HEK293 (cell line): ENCODE data around the gene PNISR.

Source experiments
- GFI1B ChIP-seq: fragments of 450-650 bp; formaldehyde crosslinking; IDR thresholded peaks from 2 replicates; pipeline ENCODE4 v1.5.1; 2016; ENCODE audit warnings: missing biosample characterization, missing genetic modification characterization
- HIC1 ChIP-seq: fragments of 450-650 bp; formaldehyde crosslinking; IDR thresholded peaks from 2 replicates; pipeline ENCODE4 v1.5.1; 2016; ENCODE audit warnings: missing biosample characterization, missing genetic modification characterization
- HOXC10 ChIP-seq: sonication (generic); formaldehyde crosslinking; IDR thresholded peaks from 2 replicates; pipeline ENCODE4 v1.8.1; 2023; ENCODE audit warnings: mild to moderate bottlenecking, missing genetic modification reagents
- KLF16 ChIP-seq: fragments of 450-650 bp; formaldehyde crosslinking; IDR thresholded peaks from 2 replicates; pipeline ENCODE4 v1.5.1; 2017; ENCODE audit warnings: missing biosample characterization, missing genetic modification characterization
- OVOL3 ChIP-seq: fragments of 450-650 bp; formaldehyde crosslinking; IDR thresholded peaks from 2 replicates; pipeline ENCODE4 v1.5.1; 2016; ENCODE audit warnings: missing biosample characterization, missing genetic modification characterization
- REPIN1 ChIP-seq: fragments of 450-650 bp; formaldehyde crosslinking; IDR thresholded peaks from 2 replicates; pipeline ENCODE4 v1.5.1; 2017; ENCODE audit warnings: missing biosample characterization, missing genetic modification characterization, low read depth
- YY1 ChIP-seq: fragments of 450-650 bp; formaldehyde crosslinking; IDR thresholded peaks from 2 replicates; pipeline ENCODE4 v1.5.1; 2018; ENCODE audit warnings: missing biosample characterization, missing genetic modification characterization
- ZBTB48 ChIP-seq: fragments of 450-650 bp; formaldehyde crosslinking; IDR thresholded peaks from 2 replicates; pipeline ENCODE4 v1.5.1; 2016; ENCODE audit warnings: missing biosample characterization, missing genetic modification characterization
- ZEB2 ChIP-seq: fragments of 450-650 bp; formaldehyde crosslinking; IDR thresholded peaks from 2 replicates; pipeline ENCODE4 v1.5.1; 2016; ENCODE audit warnings: missing biosample characterization, missing genetic modification characterization
- ZFHX2 ChIP-seq: fragments of 450-650 bp; formaldehyde crosslinking; conservative IDR thresholded peaks from 2 replicates; pipeline ENCODE4 v1.5.1; 2016; ENCODE audit warnings: missing biosample characterization, missing genetic modification characterization
- ZNF114 ChIP-seq: fragments of 450-650 bp; formaldehyde crosslinking; IDR thresholded peaks from 2 replicates; pipeline ENCODE4 v1.5.0; 2017; ENCODE audit warnings: missing biosample characterization, missing genetic modification characterization
- ZNF274 ChIP-seq, 2 experiments: fragments of 200-500 bp in 1 of 2; fragments of 450-650 bp in 1 of 2; sonication (Bioruptor generic) in 1 of 2; formaldehyde crosslinking in 1 of 2; IDR thresholded peaks; 2 replicates each; pipeline versions ENCODE4 v1.5.1 to v1.6.1; 2014 to 2016; ENCODE audit warnings: borderline replicate concordance in 1 of 2, inconsistent platforms in 1 of 2, low read length in 1 of 2, missing biosample characterization in 1 of 2, missing genetic modification characterization in 1 of 2
- ZNF302 ChIP-seq: fragments of 450-650 bp; formaldehyde crosslinking; IDR thresholded peaks from 2 replicates; pipeline ENCODE4 v1.5.1; 2016; ENCODE audit warnings: missing biosample characterization, missing genetic modification characterization, low read depth
- ZNF416 ChIP-seq: fragments of 450-650 bp; formaldehyde crosslinking; IDR thresholded peaks from 2 replicates; pipeline ENCODE4 v1.5.1; 2016; ENCODE audit warnings: missing biosample characterization, missing genetic modification characterization
- ZNF555 ChIP-seq: fragments of 450-650 bp; formaldehyde crosslinking; conservative IDR thresholded peaks from 2 replicates; pipeline ENCODE4 v1.5.1; 2017; ENCODE audit warnings: missing biosample characterization, mild to moderate bottlenecking, missing genetic modification characterization, inconsistent platforms
- ZNF560 ChIP-seq: fragments of 450-650 bp; formaldehyde crosslinking; IDR thresholded peaks from 2 replicates; pipeline ENCODE4 v1.5.1; 2017; ENCODE audit warnings: missing biosample characterization, missing genetic modification characterization, borderline replicate concordance
- ZNF580 ChIP-seq: fragments of 450-650 bp; formaldehyde crosslinking; IDR thresholded peaks from 2 replicates; pipeline ENCODE4 v1.5.1; 2016; ENCODE audit warnings: missing biosample characterization, missing genetic modification characterization
- ZNF658 ChIP-seq: fragments of 450-650 bp; formaldehyde crosslinking; IDR thresholded peaks from 2 replicates; pipeline ENCODE4; 2016; ENCODE audit warnings: missing biosample characterization, missing genetic modification characterization
- ZNF664 ChIP-seq: fragments of 450-650 bp; formaldehyde crosslinking; IDR thresholded peaks from 2 replicates; pipeline ENCODE4 v1.5.1; 2016; ENCODE audit warnings: missing biosample characterization, missing genetic modification characterization
- ZNF670 ChIP-seq: fragments of 450-650 bp; formaldehyde crosslinking; IDR thresholded peaks from 2 replicates; pipeline ENCODE4 v1.5.1; 2016; ENCODE audit warnings: missing biosample characterization, missing genetic modification characterization, low read depth
- ZSCAN23 ChIP-seq: fragments of 450-650 bp; formaldehyde crosslinking; IDR thresholded peaks from 2 replicates; pipeline ENCODE4 v1.5.1; 2016; ENCODE audit warnings: missing biosample characterization, missing genetic modification characterization
- ZXDB ChIP-seq: fragments of 450-650 bp; formaldehyde crosslinking; IDR thresholded peaks from 2 replicates; pipeline ENCODE4 v1.5.1; 2016; ENCODE audit warnings: missing biosample characterization, missing genetic modification characterization
- TF ChIP-seq, protein P1 (sequence below): IDR thresholded peaks from 2 replicates; pipeline ENCODE4 v1.6.1; 2011; ENCODE audit warnings: mild to moderate bottlenecking, low read depth, low read length, borderline replicate concordance
- TF ChIP-seq, protein P2 (sequence below): fragments of 450-650 bp; formaldehyde crosslinking; IDR thresholded peaks from 2 replicates; pipeline ENCODE4 v1.5.1; 2016; ENCODE audit warnings: missing biosample characterization, missing genetic modification characterization
- TF ChIP-seq, protein P3 (sequence below): fragments of 450-650 bp; formaldehyde crosslinking; IDR thresholded peaks from 2 replicates; pipeline ENCODE4 v1.5.1; 2017; ENCODE audit warnings: missing biosample characterization, missing genetic modification characterization
- TF ChIP-seq, protein P4 (sequence below): fragments of 450-650 bp; formaldehyde crosslinking; IDR thresholded peaks from 2 replicates; pipeline ENCODE4 v1.5.1; 2016; ENCODE audit warnings: missing biosample characterization, missing genetic modification characterization
- TF ChIP-seq, protein P5 (sequence below): fragments of 450-650 bp; formaldehyde crosslinking; IDR thresholded peaks from 2 replicates; pipeline ENCODE4; 2016; ENCODE audit warnings: missing biosample characterization, missing genetic modification characterization

Gene PNISR

DNA sequence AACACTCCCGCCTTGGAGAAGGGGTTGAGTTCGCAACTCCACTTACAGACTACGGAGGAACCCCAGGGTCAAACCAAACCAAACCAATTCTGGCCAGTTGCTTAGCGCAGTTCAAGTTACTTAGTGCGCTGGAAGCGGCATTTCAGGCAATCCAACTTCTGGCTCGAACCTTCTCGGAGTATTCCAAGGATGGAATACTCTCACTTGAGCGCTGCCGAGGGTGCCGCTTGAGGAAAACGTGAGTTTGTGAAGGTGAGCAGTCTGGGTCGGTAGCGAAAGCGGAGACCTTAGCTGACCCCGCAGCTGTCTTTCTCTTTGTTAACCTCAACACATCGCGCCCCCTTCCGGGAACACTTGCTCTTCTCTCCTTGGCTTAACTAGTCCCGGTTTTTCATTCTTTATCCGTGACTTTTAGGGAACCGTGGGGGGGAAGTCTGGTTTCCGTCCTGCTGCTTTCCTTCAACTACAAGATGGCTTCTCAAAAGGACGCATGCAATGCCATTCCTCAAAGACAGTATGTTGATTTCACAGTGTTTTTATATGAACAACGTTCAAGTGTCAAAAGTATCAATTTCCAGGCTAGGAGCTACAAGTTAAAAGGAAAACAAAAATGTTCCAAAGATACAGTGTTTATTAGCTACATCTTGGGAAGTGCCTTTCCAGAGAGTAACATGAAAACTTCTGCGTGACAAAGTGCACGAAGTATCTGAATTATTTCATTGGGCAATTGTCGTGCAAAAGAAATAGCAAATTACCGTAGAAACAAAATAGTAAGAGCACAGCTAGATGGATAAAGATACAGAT is 741 bp upstream of the PNISR start (continued):
- TF ChIP-seq OVOL3 (tag by site-specific recombination) (no peak), ZNF114 (tag by site-specific recombination) (no peak), ZNF302 (tag by site-specific recombination) (no peak), HOXC10 (CRISPR knock-in tag) (no peak), ZFHX2 (no peak), ZSCAN23 (tag by site-specific recombination) (no peak), ZBTB48 (tag by site-specific recombination) (no peak), ZNF560 (tag by site-specific recombination) (no peak), KLF16 (no peak), ZEB2 (peak; percentile 64), GFI1B (tag by site-specific recombination) (no peak), ZXDB (tag by site-specific recombination) (peak; percentile 19), ZNF274 (IDR thresholded peaks at IDR 0.05; ENCODE audit: low read length) (no peak), ZNF274 (tag by site-specific recombination; IDR thresholded peaks at IDR 0.05; ENCODE audit: borderline replicate concordance) (no peak), ZNF670 (tag by site-specific recombination) (no peak), ZNF555 (no peak), HIC1 (no peak), ZNF580 (no peak), ZNF416 (tag by site-specific recombination) (no peak), YY1 (tag by site-specific recombination) (peak; percentile 48; the same call in 1 of the 2 replicates), ZNF658 (no peak), REPIN1 (no peak), ZNF664 (tag by site-specific recombination) (no peak)
- TF ChIP-seq, protein P1, sequence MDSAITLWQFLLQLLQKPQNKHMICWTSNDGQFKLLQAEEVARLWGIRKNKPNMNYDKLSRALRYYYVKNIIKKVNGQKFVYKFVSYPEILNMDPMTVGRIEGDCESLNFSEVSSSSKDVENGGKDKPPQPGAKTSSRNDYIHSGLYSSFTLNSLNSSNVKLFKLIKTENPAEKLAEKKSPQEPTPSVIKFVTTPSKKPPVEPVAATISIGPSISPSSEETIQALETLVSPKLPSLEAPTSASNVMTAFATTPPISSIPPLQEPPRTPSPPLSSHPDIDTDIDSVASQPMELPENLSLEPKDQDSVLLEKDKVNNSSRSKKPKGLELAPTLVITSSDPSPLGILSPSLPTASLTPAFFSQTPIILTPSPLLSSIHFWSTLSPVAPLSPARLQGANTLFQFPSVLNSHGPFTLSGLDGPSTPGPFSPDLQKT, result no peak
- TF ChIP-seq, protein P2, sequence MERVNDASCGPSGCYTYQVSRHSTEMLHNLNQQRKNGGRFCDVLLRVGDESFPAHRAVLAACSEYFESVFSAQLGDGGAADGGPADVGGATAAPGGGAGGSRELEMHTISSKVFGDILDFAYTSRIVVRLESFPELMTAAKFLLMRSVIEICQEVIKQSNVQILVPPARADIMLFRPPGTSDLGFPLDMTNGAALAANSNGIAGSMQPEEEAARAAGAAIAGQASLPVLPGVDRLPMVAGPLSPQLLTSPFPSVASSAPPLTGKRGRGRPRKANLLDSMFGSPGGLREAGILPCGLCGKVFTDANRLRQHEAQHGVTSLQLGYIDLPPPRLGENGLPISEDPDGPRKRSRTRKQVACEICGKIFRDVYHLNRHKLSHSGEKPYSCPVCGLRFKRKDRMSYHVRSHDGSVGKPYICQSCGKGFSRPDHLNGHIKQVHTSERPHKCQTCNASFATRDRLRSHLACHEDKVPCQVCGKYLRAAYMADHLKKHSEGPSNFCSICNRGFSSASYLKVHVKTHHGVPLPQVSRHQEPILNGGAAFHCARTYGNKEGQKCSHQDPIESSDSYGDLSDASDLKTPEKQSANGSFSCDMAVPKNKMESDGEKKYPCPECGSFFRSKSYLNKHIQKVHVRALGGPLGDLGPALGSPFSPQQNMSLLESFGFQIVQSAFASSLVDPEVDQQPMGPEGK (tag by site-specific recombination), result 0 out of 2 replicates have a peak, but pooled peaks have one; percentile 10
- TF ChIP-seq, protein P3, sequence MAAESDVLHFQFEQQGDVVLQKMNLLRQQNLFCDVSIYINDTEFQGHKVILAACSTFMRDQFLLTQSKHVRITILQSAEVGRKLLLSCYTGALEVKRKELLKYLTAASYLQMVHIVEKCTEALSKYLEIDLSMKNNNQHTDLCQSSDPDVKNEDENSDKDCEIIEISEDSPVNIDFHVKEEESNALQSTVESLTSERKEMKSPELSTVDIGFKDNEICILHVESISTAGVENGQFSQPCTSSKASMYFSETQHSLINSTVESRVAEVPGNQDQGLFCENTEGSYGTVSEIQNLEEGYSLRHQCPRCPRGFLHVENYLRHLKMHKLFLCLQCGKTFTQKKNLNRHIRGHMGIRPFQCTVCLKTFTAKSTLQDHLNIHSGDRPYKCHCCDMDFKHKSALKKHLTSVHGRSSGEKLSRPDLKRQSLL (tag by site-specific recombination), result no peak
- TF ChIP-seq, protein P4, sequence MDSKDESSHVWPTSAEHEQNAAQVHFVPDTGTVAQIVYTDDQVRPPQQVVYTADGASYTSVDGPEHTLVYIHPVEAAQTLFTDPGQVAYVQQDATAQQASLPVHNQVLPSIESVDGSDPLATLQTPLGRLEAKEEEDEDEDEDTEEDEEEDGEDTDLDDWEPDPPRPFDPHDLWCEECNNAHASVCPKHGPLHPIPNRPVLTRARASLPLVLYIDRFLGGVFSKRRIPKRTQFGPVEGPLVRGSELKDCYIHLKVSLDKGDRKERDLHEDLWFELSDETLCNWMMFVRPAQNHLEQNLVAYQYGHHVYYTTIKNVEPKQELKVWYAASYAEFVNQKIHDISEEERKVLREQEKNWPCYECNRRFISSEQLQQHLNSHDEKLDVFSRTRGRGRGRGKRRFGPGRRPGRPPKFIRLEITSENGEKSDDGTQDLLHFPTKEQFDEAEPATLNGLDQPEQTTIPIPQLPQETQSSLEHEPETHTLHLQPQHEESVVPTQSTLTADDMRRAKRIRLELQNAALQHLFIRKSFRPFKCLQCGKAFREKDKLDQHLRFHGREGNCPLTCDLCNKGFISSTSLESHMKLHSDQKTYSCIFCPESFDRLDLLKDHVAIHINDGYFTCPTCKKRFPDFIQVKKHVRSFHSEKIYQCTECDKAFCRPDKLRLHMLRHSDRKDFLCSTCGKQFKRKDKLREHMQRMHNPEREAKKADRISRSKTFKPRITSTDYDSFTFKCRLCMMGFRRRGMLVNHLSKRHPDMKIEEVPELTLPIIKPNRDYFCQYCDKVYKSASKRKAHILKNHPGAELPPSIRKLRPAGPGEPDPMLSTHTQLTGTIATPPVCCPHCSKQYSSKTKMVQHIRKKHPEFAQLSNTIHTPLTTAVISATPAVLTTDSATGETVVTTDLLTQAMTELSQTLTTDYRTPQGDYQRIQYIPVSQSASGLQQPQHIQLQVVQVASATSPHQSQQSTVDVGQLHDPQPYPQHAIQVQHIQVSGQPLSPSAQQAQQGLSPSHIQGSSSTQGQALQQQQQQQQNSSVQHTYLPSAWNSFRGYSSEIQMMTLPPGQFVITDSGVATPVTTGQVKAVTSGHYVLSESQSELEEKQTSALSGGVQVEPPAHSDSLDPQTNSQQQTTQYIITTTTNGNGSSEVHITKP, result peak; percentile 93
- TF ChIP-seq, protein P5, sequence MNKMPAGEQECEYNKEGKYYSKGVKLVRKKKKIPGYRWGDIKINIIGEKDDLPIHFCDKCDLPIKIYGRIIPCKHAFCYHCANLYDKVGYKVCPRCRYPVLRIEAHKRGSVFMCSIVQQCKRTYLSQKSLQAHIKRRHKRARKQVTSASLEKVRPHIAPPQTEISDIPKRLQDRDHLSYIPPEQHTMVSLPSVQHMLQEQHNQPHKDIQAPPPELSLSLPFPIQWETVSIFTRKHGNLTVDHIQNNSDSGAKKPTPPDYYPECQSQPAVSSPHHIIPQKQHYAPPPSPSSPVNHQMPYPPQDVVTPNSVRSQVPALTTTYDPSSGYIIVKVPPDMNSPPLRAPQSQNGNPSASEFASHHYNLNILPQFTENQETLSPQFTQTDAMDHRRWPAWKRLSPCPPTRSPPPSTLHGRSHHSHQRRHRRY (tag by site-specific recombination), result no peak
